Transverse colon (tissue), 4 donors: Measurements from ENCODE around the gene SLC45A2.

ENCODE experiments used
- POLR2AphosphoS5 ChIP-seq, 3 donors: sonication (generic); formaldehyde crosslinking; IDR thresholded peaks; one replicate each; pipeline ENCODE4 v1.6.1; 2016; ENCODE audit warnings: antibody characterized with exemption in 3 of 3
- TF ChIP-seq, protein P1 (sequence below), 5 experiments: fragments of 200-600 bp in 3 of 5; fragments of 450-650 bp in 2 of 5; sonication (generic) in 3 of 5; IDR thresholded peaks; 1 replicate in 2 of 5; 2 replicates in 3 of 5; pipeline ENCODE4 v1.5.1; 2016 to 2017; ENCODE audit warnings: antibody characterized with exemption in 5 of 5, inconsistent platforms in 3 of 5, mild to moderate bottlenecking in 2 of 5, moderate library complexity in 1 of 5

- TF ChIP-seq POLR2AphosphoS5 (IDR thresholded peaks at IDR 0.05) = no peak
- TF ChIP-seq, protein P1, sequence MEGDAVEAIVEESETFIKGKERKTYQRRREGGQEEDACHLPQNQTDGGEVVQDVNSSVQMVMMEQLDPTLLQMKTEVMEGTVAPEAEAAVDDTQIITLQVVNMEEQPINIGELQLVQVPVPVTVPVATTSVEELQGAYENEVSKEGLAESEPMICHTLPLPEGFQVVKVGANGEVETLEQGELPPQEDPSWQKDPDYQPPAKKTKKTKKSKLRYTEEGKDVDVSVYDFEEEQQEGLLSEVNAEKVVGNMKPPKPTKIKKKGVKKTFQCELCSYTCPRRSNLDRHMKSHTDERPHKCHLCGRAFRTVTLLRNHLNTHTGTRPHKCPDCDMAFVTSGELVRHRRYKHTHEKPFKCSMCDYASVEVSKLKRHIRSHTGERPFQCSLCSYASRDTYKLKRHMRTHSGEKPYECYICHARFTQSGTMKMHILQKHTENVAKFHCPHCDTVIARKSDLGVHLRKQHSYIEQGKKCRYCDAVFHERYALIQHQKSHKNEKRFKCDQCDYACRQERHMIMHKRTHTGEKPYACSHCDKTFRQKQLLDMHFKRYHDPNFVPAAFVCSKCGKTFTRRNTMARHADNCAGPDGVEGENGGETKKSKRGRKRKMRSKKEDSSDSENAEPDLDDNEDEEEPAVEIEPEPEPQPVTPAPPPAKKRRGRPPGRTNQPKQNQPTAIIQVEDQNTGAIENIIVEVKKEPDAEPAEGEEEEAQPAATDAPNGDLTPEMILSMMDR (IDR thresholded peaks at IDR 0.05) = no peak
Observed at GRCh38 chr5:33941090-33941489, 43.4 kb downstream of the SLC45A2 start.
